Measurements from ENCODE around the gene ZNF783. TPM values are rescaled to one million over a fixed set of nuclear protein-coding genes. Genes with fewer than 3 reads are reported as not detected.

The ZNF783 gene
- total and polyA plus RNA-seq, 9 of the 15 experiments (the other 6 are each of a cell fraction or from before 2014, with no cell fraction given): 0.66 to 11.2 (median 5.4) TPM

DNA sequence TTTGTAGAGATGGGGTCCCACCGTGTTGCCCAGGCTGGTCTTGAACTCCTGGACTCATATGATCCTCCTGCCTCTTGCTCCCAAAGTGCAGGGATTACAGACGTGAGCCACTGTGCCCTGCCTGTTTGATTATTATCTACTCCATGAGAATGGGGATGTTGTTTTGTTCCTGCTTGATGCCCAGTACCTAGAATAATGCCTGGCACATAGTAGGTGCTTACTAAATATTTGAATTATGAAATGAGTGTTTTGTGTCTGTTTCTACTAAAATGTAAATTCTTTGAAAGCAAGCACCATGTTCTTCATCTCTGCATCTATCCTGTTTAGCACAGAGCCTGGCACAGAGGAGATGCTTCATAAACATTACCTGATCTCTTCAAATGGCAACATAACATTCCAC is 40.9 kb downstream of the ZNF783 start:
- DNase-seq (ENCODE audit: extremely low read depth in 1 of 4, low spot score in 3 of 4): no peak
- POLR2A ChIA-PET: interaction anchor here (0.9 kb wide), 1 partner anchor 8 kb away, joined by 3 read pairs; no protein-coding TSS in a partner anchor
- H3K36me3 ChIP-seq (ENCODE audit: control insufficient read depth, insufficient read depth, low read length): no peaks in the 10 kb centered on the region
- H3K9me1 ChIP-seq (ENCODE audit: control insufficient read depth, insufficient read depth, low read length): no peaks in the 10 kb centered on the region
- TF ChIP-seq SPI1 (IDR thresholded peaks at IDR 0.05; ENCODE audit: borderline replicate concordance, low read depth, low read length): no peak
- no peak for TF ChIP-seq TRIM28 (IDR thresholded peaks at IDR 0.05)
- no peak for TF ChIP-seq COPS2 (conservative IDR thresholded peaks at IDR 0.05)
- no peak for TF ChIP-seq ZNF121 (CRISPR knock-in tag; conservative IDR thresholded peaks at IDR 0.05)
- TF ChIP-seq FIP1L1 (IDR thresholded peaks at IDR 0.05; ENCODE audit: low read depth, low read length, poor library complexity, severe bottlenecking): no peak
- TF ChIP-seq ZKSCAN1 (IDR thresholded peaks at IDR 0.05; ENCODE audit: low read depth, low read length): peak; percentile 71; the same call in 1 of the 2 replicates
- H3K27me3 ChIP-seq (ENCODE audit: control insufficient read depth in 2 of 2, insufficient read depth in 2 of 2, low read length in 2 of 2): peaks cover 6 to 29% of the 10 kb centered on the region in 2 experiments; a peak in 3 of 5 replicates
- H3K27ac ChIP-seq (ENCODE audit: extremely low read depth, low read depth, low read length): no peak overlapping the region
- H3K79me2 ChIP-seq (ENCODE audit: control insufficient read depth, insufficient read depth, low read length): no peaks in the 10 kb centered on the region
- no peak overlapping the region for H3K9ac ChIP-seq (ENCODE audit: insufficient read depth in 1 of 2, low read depth in 2 of 2, low read length in 2 of 2)
- in situ Hi-C loops (cut with MboI): no loop called here
- intact Hi-C loops (cut with micrococcal nuclease): no loop called here
- FAIRE-seq: no peak
- ATAC-seq: no peak
- no peaks in the 10 kb centered on the region for H4K20me1 ChIP-seq (replicated peaks; ENCODE audit: control insufficient read depth, insufficient read depth, low read length)
- no TSS peak for BruUV-seq (replicated peaks)
- H3K9me3 ChIP-seq (replicated peaks; ENCODE audit: control insufficient read depth, insufficient read depth, low read depth, low read length): no peaks in the 10 kb centered on the region
- peaks cover 0 to 6% of the 10 kb centered on the region in 2 experiments; a peak in 1 of 5 replicates for H3K4me1 ChIP-seq (replicated peaks in 1 of 2; ENCODE audit: control insufficient read depth in 2 of 2, insufficient read depth in 2 of 2, low read length in 2 of 2)
- H2AFZ ChIP-seq (ENCODE audit: low read depth, low read length): no peak overlapping the region
- no peak overlapping the region for H3K4me3 ChIP-seq
- 0% methylated on average over 2 of the region's 2 CpGs for WGBS (ENCODE audit: insufficient coverage, low coverage, missing lambda C conversion rate)
- H3K4me2 ChIP-seq (ENCODE audit: insufficient read depth, low read length): no peak overlapping the region
- CTCF ChIA-PET (ENCODE audit: low intra/inter-chr PET ratio): no interaction called here

DNA sequence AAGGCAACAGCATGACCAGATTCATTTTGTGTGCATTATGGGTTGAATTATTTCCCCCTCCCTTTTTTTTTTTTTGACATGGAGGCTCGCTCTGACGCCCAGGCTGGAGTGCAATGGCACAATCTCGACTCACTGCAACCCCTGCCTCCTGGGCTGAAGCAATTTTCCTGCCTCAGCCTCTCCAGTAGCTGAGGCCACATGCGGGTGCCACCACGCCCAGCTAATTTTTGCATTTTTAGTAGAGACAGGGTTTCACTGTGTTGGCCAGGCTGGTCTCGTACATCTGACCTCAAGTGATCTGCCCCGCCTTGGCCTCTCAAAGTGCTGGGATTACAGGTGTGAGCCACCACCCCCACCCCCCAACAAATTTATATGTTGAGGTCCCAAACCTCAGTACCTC is 42.0 kb downstream of the ZNF783 start:
- Histone ChIP-seq H4K20me1 (replicated peaks; ENCODE audit: control insufficient read depth, insufficient read depth, low read length) (no peaks in the 10 kb centered on the region), H3K27me3 (ENCODE audit: control insufficient read depth in 2 of 2, insufficient read depth in 2 of 2, low read length in 2 of 2) (peaks cover 3 to 27% of the 10 kb centered on the region in 2 experiments; a peak in 3 of 5 replicates), H3K9ac (ENCODE audit: insufficient read depth in 1 of 2, low read depth in 2 of 2, low read length in 2 of 2) (no peak overlapping the region), H3K79me2 (ENCODE audit: control insufficient read depth, insufficient read depth, low read length) (no peaks in the 10 kb centered on the region), H3K9me3 (replicated peaks; ENCODE audit: control insufficient read depth, insufficient read depth, low read depth, low read length) (no peaks in the 10 kb centered on the region), H3K4me3 (no peak overlapping the region), H3K4me2 (ENCODE audit: insufficient read depth, low read length) (no peak overlapping the region), H3K27ac (ENCODE audit: extremely low read depth, low read depth, low read length) (no peak overlapping the region), H3K4me1 (replicated peaks in 1 of 2; ENCODE audit: control insufficient read depth in 2 of 2, insufficient read depth in 2 of 2, low read length in 2 of 2) (peaks cover 0 to 6% of the 10 kb centered on the region in 2 experiments; a peak in 1 of 5 replicates), H2AFZ (ENCODE audit: low read depth, low read length) (no peak overlapping the region), H3K9me1 (ENCODE audit: control insufficient read depth, insufficient read depth, low read length) (no peaks in the 10 kb centered on the region), H3K36me3 (ENCODE audit: control insufficient read depth, insufficient read depth, low read length) (no peaks in the 10 kb centered on the region)
- BruUV-seq (replicated peaks): no TSS peak
- ATAC-seq (no peak), FAIRE-seq (no peak), DNase-seq (ENCODE audit: extremely low read depth in 1 of 4, low spot score in 3 of 4) (no peak)
- intact Hi-C loops (cut with micrococcal nuclease): no loop called here
- in situ Hi-C loops (cut with MboI): no loop called here
- WGBS (ENCODE audit: insufficient coverage, low coverage, missing lambda C conversion rate): 32% methylated on average over 7 of the region's 7 CpGs
- POLR2A ChIA-PET: interaction anchor here (1.1 kb wide), 1 partner anchor 14 kb away, joined by 3 read pairs; no protein-coding TSS in a partner anchor
- CTCF ChIA-PET (ENCODE audit: low intra/inter-chr PET ratio): interaction anchor here (0.7 kb wide), 1 partner anchor 9 kb away, joined by 7 read pairs; no protein-coding TSS in a partner anchor
- TF ChIP-seq RFX1 (IDR thresholded peaks at IDR 0.05) (no peak), SNRNP70 (optimal IDR thresholded peaks at IDR 0.05; ENCODE audit: low read depth, low read length) (no peak), ZNF253 (CRISPR knock-in tag; conservative IDR thresholded peaks at IDR 0.05) (no peak), BHLHE40 (IDR thresholded peaks at IDR 0.05; ENCODE audit: low read length) (no peak), BMI1 (IDR thresholded peaks at IDR 0.05; ENCODE audit: low read length) (no peak), SREBF1 (IDR thresholded peaks at IDR 0.05; ENCODE audit: borderline replicate concordance, low read depth, low read length) (no peak), MCM7 (IDR thresholded peaks at IDR 0.05) (no peak), CREM (IDR thresholded peaks at IDR 0.05; ENCODE audit: low read depth) (no peak), XRCC3 (IDR thresholded peaks at IDR 0.05) (no peak), ZNF589 (CRISPR knock-in tag; IDR thresholded peaks at IDR 0.05; ENCODE audit: low read depth) (no peak), GABPB2 (CRISPR knock-in tag; conservative IDR thresholded peaks at IDR 0.05) (no peak), ARNT (IDR thresholded peaks at IDR 0.05) (no peak), KAT8 (IDR thresholded peaks at IDR 0.05; ENCODE audit: low read depth) (no peak)
- TF ChIP-seq, protein P1, sequence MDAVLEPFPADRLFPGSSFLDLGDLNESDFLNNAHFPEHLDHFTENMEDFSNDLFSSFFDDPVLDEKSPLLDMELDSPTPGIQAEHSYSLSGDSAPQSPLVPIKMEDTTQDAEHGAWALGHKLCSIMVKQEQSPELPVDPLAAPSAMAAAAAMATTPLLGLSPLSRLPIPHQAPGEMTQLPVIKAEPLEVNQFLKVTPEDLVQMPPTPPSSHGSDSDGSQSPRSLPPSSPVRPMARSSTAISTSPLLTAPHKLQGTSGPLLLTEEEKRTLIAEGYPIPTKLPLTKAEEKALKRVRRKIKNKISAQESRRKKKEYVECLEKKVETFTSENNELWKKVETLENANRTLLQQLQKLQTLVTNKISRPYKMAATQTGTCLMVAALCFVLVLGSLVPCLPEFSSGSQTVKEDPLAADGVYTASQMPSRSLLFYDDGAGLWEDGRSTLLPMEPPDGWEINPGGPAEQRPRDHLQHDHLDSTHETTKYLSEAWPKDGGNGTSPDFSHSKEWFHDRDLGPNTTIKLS (IDR thresholded peaks at IDR 0.05; ENCODE audit: borderline replicate concordance, low read depth): no peak
